Stimulated activated CD8-positive, alpha-beta memory T cell treated with anti-CD3 and anti-CD28 coated beads, Interleukin-4, amount 100 ng/mL, for 4 hours (primary cell): Measurements from ENCODE around the gene IL17C.
"Not testable (repeated sequence)": the region's sequence is repeated elsewhere in the genome, so short reads cannot be mapped to it uniquely, and the experiment has no call there.

ENCODE experiments used
- DNase-seq, 2 donors: peaks; one replicate each; pipeline ENCODE4 v3.0.0-alpha.2; 2020; ENCODE audit warnings: low read depth in 2 of 2, low spot score in 1 of 2

Gene IL17C

GRCh38 chr16:88657371-88657770, 19.0 kb downstream of the IL17C start:
- DNase-seq: no peak

- DNase-seq: no peak
These were observed 20.3 kb downstream of the IL17C start for GRCh38 chr16:88658714-88659113.

- no peak for DNase-seq
These were observed 20.8 kb downstream of the IL17C start for GRCh38 chr16:88659160-88659559.

DNA sequence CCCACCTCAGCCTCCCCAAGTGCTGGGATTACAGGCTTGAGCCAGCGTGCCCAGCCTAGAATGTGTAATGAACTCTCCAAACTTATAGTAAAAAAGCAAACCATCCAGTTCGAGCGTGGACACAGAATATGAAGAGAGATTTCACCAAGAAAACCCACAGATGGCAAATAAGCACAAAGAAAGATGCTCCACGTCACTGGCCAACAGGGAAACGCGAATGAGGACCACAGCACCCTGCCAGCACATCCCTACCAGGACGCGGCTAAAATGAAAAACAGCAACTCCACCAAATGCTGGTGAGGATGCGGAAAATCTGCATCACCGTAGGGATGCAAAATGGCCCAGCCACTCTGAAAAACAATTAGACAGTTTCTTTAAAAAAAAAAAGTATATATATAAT, 23.1 kb downstream of the IL17C start:
- DNase-seq: no peak

- DNase-seq: no peak
These were observed 24.0 kb downstream of the IL17C start for GRCh38 chr16:88662222-88662842.

- DNase-seq: peak; percentile 86 to 94
These were observed 24.7 kb downstream of the IL17C start, which contains the start of gene MVD for GRCh38 chr16:88662843-88663606. MVD (minus strand) TSS chr16:88663091; CDS start chr16:88663080, 11 bp downstream.

GRCh38 chr16:88665148-88665547, 26.8 kb downstream of the IL17C start:
- no peak for DNase-seq

DNA sequence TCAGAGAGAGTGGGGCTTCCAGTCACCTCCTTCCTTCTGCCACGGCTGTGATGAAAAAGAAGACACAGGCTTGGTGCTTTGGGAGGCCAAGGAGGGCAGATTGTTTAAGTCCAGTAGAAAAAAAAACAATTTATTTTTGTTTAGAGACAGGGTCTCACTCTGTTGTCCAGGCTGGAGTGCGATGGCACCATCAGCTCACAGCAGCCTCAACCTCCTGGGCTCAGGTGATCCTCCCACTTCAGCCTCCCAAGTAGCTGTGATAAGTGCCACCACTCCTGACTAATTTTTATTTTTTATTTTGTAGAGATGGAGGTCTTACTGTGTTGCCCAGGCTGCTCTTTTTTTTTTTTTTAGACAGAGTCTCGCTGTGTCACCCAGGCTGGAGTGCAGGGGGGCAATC, 27.2 kb downstream of the IL17C start:
- DNase-seq: no peak

- no peak for DNase-seq
These were observed 29.1 kb downstream of the IL17C start for GRCh38 chr16:88667461-88667860.

DNA sequence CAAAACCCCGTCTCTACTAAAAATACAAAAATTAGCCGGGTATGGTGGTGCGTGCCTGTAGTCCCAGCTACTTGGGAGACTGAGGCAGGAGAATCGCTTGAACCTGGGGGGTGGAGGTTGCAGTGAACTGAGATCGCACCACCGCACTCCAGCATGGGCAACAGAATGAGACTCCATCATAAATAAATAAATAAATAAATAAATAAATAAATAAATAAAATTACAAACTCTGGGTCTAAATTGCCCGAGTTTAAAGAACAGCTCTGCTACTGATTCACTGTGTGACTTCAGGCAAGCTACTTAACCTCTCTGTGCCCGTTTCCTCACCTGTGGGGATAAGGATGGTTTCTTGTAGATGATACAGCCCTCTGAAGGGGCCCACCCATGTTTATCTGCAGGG, 31.1 kb downstream of the IL17C start:
- DNase-seq: not testable (repeated sequence)

GRCh38 chr16:88669980-88670379, 31.6 kb downstream of the IL17C start:
- no peak for DNase-seq

- no peak for DNase-seq
These were observed 33.4 kb downstream of the IL17C start for GRCh38 chr16:88671806-88672205.

- no peak for DNase-seq
These were observed 34.4 kb downstream of the IL17C start for GRCh38 chr16:88672776-88673175.

DNA sequence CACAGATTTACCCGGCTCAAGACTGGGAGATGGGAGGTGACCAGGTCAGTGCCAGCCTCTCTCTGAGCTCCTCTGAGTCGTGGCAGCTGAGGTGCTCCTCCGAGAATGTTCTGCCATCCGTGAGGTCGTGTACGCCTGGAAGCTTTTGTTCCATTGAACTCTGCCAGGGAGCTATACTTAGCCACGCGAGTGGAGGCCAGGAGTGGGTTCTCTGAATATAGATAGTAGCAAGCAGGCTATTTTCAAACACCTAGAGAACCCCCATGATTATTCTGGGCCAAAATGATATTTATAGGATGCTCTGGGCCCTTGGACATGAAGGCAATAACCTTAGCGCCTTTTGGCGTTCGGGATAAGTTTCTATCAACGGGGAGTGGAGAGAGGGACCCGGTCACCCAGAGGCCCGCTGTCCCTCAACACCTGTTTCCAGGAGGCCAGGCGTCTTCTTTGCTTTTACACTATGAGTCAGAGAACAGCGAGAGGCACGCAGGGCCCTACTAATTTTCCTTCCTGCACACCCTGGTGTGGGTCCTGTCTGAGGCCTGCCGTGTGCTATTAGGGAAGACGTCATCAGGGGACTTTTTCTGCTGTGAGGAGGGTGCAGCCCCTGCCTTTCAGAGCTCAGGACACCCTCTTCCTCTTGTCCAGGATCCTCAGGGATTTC, 35.5 kb downstream of the IL17C start:
- no peak for DNase-seq

DNA sequence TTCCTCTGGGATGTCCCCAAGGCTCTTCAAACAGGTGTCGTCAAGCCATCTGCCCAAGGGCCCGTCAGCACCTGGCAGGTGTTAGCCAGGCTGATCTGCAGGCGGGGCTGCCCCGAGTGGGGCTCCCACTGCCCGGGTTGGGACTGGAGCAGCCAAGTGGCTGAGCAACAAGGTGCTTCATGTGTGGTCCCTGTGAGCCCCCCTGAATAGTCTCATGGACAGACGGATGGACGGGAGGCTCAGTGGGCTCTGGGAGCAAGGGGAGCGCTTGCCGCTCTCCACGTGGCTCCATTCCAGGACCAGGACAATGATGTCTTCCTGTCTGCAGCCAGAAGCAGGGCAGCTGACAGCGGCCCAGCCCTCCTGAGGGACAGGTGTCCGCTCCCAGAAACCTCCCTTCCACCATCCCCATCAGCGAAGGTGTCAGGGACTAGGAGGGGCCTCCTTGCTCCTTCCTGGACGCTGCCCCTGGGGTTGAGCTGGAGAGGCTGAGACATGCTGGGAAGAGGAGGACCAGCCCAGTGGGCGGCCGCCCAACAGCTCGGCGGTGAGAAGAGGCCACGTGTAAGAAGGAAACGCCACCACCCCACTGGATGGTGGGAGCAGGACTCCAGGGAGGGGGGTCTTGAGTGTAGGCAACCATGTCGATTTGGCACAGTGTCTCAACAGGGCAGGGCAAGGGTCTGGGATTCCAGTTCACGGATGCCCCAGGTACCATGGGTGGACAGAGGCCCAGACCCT, 38.3 kb downstream of the IL17C start:
- no peak for DNase-seq

- no peak for DNase-seq
These were observed 39.3 kb downstream of the IL17C start for GRCh38 chr16:88677721-88678120.

DNA sequence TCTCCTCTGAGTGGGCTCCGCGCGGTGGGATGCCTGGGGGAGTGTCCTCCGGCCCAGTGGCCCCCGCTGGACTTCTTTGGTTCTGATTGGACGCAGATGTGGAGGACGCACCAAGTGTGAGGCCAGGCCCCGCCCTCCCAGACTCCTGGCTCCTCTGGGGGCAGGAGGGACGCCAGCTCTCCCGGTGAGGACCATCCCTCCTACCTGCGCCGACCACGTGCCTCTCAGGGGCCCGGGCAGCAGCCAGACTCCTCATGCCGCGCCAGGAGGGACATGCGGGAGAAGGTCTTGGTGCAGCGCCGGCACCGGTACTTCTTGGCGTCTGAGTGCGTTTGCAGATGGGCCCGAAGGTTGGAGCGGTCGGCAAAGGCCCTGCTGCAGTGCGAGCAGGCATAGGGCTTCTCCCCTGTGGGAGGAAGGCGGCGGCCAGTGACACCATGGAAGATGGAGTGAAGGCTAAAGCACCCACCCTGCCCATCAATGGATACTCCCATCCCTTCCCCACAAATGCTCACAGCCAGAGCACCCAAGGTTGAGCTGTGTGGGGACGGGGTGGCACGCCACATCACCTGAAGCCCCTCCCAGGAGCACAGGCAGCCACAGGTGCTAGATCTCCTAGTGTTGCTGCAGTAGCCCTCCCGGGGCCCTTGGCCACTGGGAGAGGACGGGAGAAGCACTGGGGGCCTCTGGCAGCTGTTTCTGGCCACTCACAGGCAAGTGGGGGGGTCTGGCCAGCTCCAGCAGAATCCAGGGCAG, 40.0 kb downstream of the IL17C start:
- DNase-seq: no peak

- no peak for DNase-seq
These were observed 42.2 kb downstream of the IL17C start for GRCh38 chr16:88680554-88681083.

GRCh38 chr16:88681084-88681680, 42.8 kb downstream of the IL17C start:
- no peak for DNase-seq
